T-helper 2 cell treated with Interferon-gamma antibody and Interleukin-4, amounts not matched to agents 100 ng/mL and 5 ng/mL, for 36 hours (primary cell): ENCODE results near the gene GRIK1. TPM values are rescaled to one million over a fixed set of nuclear protein-coding genes. Genes with fewer than 3 reads are reported as not detected.
"Not testable (repeated sequence)": the region's sequence is repeated elsewhere in the genome, so short reads cannot be mapped to it uniquely, and the experiment has no call there.

Source experiments
- intact Hi-C: fragments of 100-400 bp; cut with micrococcal nuclease; formaldehyde crosslinking; loops from one replicate; pipeline ENCODE4 v1.15.1; 2023
- total RNA-seq: library from RNA; stranded (reverse); gene quantifications from 2 replicates; pipeline ENCODE4 v1.2.3, GENCODE V29; 2022

Gene GRIK1
- total RNA-seq, 1 donor from 2014 or later, result not detected

GRCh38 chr21:29616209-29616751 is 323.5 kb downstream of the GRIK1 start:
- intact Hi-C loops, result no loop called here

GRCh38 chr21:29613877-29614276 is 325.9 kb downstream of the GRIK1 start:
- intact Hi-C loops, result no loop called here

- intact Hi-C loops, result no loop called here
Measured at GRCh38 chr21:29613021-29613420, 326.8 kb downstream of the GRIK1 start.

- intact Hi-C loops, result no loop called here
Measured at GRCh38 chr21:29610779-29611360, 328.9 kb downstream of the GRIK1 start.

- intact Hi-C loops, result no loop called here
Measured at GRCh38 chr21:29606613-29607012, 333.2 kb downstream of the GRIK1 start.

GRCh38 chr21:29605219-29605618 is 334.6 kb downstream of the GRIK1 start:
- intact Hi-C loops, result not testable (repeated sequence)

GRCh38 chr21:29604076-29604475 is 335.7 kb downstream of the GRIK1 start:
- intact Hi-C loops, result no loop called here

- intact Hi-C loops, result no loop called here
Measured at GRCh38 chr21:29601047-29601446, 338.7 kb downstream of the GRIK1 start.

- intact Hi-C loops, result no loop called here
Measured at GRCh38 chr21:29586696-29587095, 353.1 kb downstream of the GRIK1 start.

- intact Hi-C loops, result no loop called here
Measured at GRCh38 chr21:29585462-29585861, 354.3 kb downstream of the GRIK1 start.

- intact Hi-C loops, result no loop called here
Measured at GRCh38 chr21:29583424-29583924, 356.3 kb downstream of the GRIK1 start.

- intact Hi-C loops, result no loop called here
Measured at GRCh38 chr21:29582855-29583254, 356.9 kb downstream of the GRIK1 start.

GRCh38 chr21:29581393-29581792 is 358.4 kb downstream of the GRIK1 start:
- intact Hi-C loops, result no loop called here

- intact Hi-C loops, result no loop called here
Measured at GRCh38 chr21:29580732-29581285, 359.0 kb downstream of the GRIK1 start.

- intact Hi-C loops, result no loop called here
Measured at GRCh38 chr21:29578306-29578705, 361.5 kb downstream of the GRIK1 start.

- intact Hi-C loops, result no loop called here
Measured at GRCh38 chr21:29571949-29572348, 367.8 kb downstream of the GRIK1 start.

GRCh38 chr21:29568020-29568697 is 371.6 kb downstream of the GRIK1 start:
- intact Hi-C loops, result no loop called here

- intact Hi-C loops, result no loop called here
Measured at GRCh38 chr21:29557931-29558725, 381.7 kb downstream of the GRIK1 start.

- intact Hi-C loops, result no loop called here
Measured at GRCh38 chr21:29557200-29557599, 382.6 kb downstream of the GRIK1 start.

GRCh38 chr21:29555601-29556000 is 384.2 kb downstream of the GRIK1 start:
- intact Hi-C loops, result no loop called here

GRCh38 chr21:29550205-29550604 is 389.6 kb downstream of the GRIK1 start:
- intact Hi-C loops, result no loop called here

- intact Hi-C loops, result no loop called here
Measured at GRCh38 chr21:29549614-29550013, 390.2 kb downstream of the GRIK1 start.
